Naive thymus-derived CD4-positive, alpha-beta T cell (primary cell): ENCODE results near the gene BCL7A. TPM values are rescaled to one million over a fixed set of nuclear protein-coding genes. Genes with fewer than 3 reads are reported as not detected.
A peak's percentile ranks its signal among the peaks of the same experiment; 100 is the strongest.

Source experiments
- ATAC-seq: fragments of 150-1000 bp; cut with Tn5 transposase; 2 replicates; pipeline ENCODE4 v1.10.0; 2021; ENCODE audit warnings: mild to moderate bottlenecking, moderate library complexity
- CTCF ChIA-PET: fragments of 350-600 bp; sonication (Branson Sonifier 250); formaldehyde crosslinking; loops from one replicate; lab custom pipeline; 2021; ENCODE audit warnings: antibody characterized with exemption; lab: Charles Lee
- POLR2A ChIA-PET: fragments of 350-600 bp; sonication (Branson Sonifier 250); formaldehyde crosslinking; loops from one replicate; lab custom pipeline; 2021; ENCODE audit warnings: antibody characterized with exemption, inconsistent platforms; lab: Charles Lee
- DNase-seq, 9 donors: peaks; one replicate each; pipeline versions ENCODE4 v3.0.0 to v3.0.0-alpha.2; 2020 to 2022; ENCODE audit warnings: mixed read lengths in 1 of 9
- H3K27ac ChIP-seq: one replicate; pipeline ENCODE4 v1.7.0; 2013; ENCODE audit warnings: mild to moderate bottlenecking, low read depth, low read length, moderate library complexity
- H3K27me3 ChIP-seq, 2 donors: one replicate each; pipeline ENCODE4 v1.7.0; 2013; ENCODE audit warnings: low read length in 2 of 2, mild to moderate bottlenecking in 2 of 2, moderate library complexity in 2 of 2; ENCODE audit not compliant: control insufficient read depth in 2 of 2, insufficient read depth in 2 of 2
- H3K36me3 ChIP-seq, 3 experiments: 1 replicate in 2 of 3; 2 replicates in 1 of 3; pipeline ENCODE4 v1.7.0; 2013; ENCODE audit warnings: low read length in 3 of 3, mild to moderate bottlenecking in 3 of 3, moderate library complexity in 1 of 3; ENCODE audit not compliant: insufficient read depth in 3 of 3, control insufficient read depth in 2 of 3
- H3K4me1 ChIP-seq, 2 donors: one replicate each; pipeline ENCODE4 v1.7.0; 2013; ENCODE audit warnings: low read length in 2 of 2, mild to moderate bottlenecking in 2 of 2, moderate library complexity in 1 of 2; ENCODE audit not compliant: control insufficient read depth in 2 of 2, insufficient read depth in 2 of 2
- H3K4me3 ChIP-seq: 2 replicates; pipeline ENCODE4 v1.7.0; 2013; ENCODE audit warnings: mild to moderate bottlenecking, low read length
- H3K9me3 ChIP-seq, 3 experiments: 1 replicate in 2 of 3; 2 replicates in 1 of 3; pipeline ENCODE4 v1.7.0; 2013; ENCODE audit warnings: low read length in 3 of 3; ENCODE audit not compliant: control insufficient read depth in 2 of 3
- H3K27ac Mint-ChIP-seq, 9 donors: one replicate each; pipeline ENCODE4 v1.8.0; 2020 to 2022; ENCODE audit warnings: mixed read lengths in 9 of 9, mild to moderate bottlenecking in 8 of 9, moderate library complexity in 5 of 9, inconsistent platforms in 2 of 9
- H3K27me3 Mint-ChIP-seq, 5 donors: one replicate each; pipeline ENCODE4 v1.8.0; 2021 to 2022; ENCODE audit warnings: mixed read lengths in 5 of 5, mild to moderate bottlenecking in 1 of 5
- H3K36me3 Mint-ChIP-seq, 5 donors: one replicate each; pipeline ENCODE4 v1.8.0; 2020 to 2022; ENCODE audit warnings: mixed read lengths in 5 of 5, mild to moderate bottlenecking in 3 of 5, inconsistent platforms in 1 of 5
- H3K4me1 Mint-ChIP-seq, 7 donors: one replicate each; pipeline ENCODE4 v1.8.0; 2020 to 2022; ENCODE audit warnings: mixed read lengths in 7 of 7, mild to moderate bottlenecking in 3 of 7, inconsistent platforms in 1 of 7
- H3K4me3 Mint-ChIP-seq, 10 donors: one replicate each; pipeline ENCODE4 v1.8.0; 2020 to 2022; ENCODE audit warnings: mild to moderate bottlenecking in 10 of 10, mixed read lengths in 10 of 10, moderate library complexity in 6 of 10, inconsistent platforms in 2 of 10
- H3K9me3 Mint-ChIP-seq, 11 donors: one replicate each; pipeline ENCODE4 v1.8.0; 2020 to 2022; ENCODE audit warnings: mixed read lengths in 11 of 11, mild to moderate bottlenecking in 4 of 11, inconsistent platforms in 1 of 11, moderate library complexity in 1 of 11
- intact Hi-C, 2 donors: fragments of 100-400 bp; cut with micrococcal nuclease; formaldehyde crosslinking; loops; one replicate each; pipeline ENCODE4 v1.15.1; 2023
- polyA plus RNA-seq, 2 donors: library from polyadenylated mRNA; unstranded; fragments of 300-500 nt; fragmentation: Illumina TruSeq; gene quantifications; one replicate each; pipeline ENCODE4 v1.2.3, GENCODE V29; 2021
- total RNA-seq, 6 experiments: library from RNA in 5 of 6; stranded (reverse) in 5 of 6; gene quantifications; 1 replicate in 5 of 6; 2 replicates in 1 of 6; pipeline ENCODE4 v1.2.3 and lab custom pipeline; 2021 to 2026

Gene BCL7A
- total and polyA plus RNA-seq, 7 experiments from 2014 or later: 4.0 to 11.9 (median 5.4) TPM

- Mint-ChIP-seq H3K36me3 (peaks cover 0 to 8% (median 0%) of the 10 kb centered on the region in 5 donors), H3K27me3 (peaks cover 5 to 22% (median 6%) of the 10 kb centered on the region in 5 donors), H3K27ac (no peak overlapping the region), H3K4me3 (peak overlapping the region in 9 of 10 donors; percentile 14 to 93 (median 36)), H3K9me3 (peaks cover 0 to 9% (median 0%) of the 10 kb centered on the region in 11 donors), H3K4me1 (peaks cover 0 to 21% (median 17%) of the 10 kb centered on the region in 7 donors)
- Histone ChIP-seq H3K36me3 (no peaks in the 10 kb centered on the region), H3K4me3 (no peak overlapping the region), H3K9me3 (no peaks in the 10 kb centered on the region), H3K4me1 (peaks cover 10 to 18% of the 10 kb centered on the region in 2 donors), H3K27ac (no peak overlapping the region), H3K27me3 (no peaks in the 10 kb centered on the region)
- POLR2A ChIA-PET: interaction anchor here (1.9 kb wide), 1 partner anchor 18 kb away, joined by 7 read pairs; no protein-coding TSS in a partner anchor
- ATAC-seq (no peak), DNase-seq (no peak)
- CTCF ChIA-PET: no interaction called here
- intact Hi-C loops: loop anchor here in 1 of 2 donors (5.0 kb wide), 1 partner anchor 107 kb away; the partner anchor contains the start of gene CFAP251
These were observed 2.6 kb downstream of the BCL7A start for GRCh38 chr12:122024132-122024785.

GRCh38 chr12:122026706-122027333 lies 5.1 kb downstream of the BCL7A start:
- no peaks in the 10 kb centered on the region for H3K36me3 ChIP-seq
- peaks cover 0 to 2% (median 0%) of the 10 kb centered on the region in 11 donors for H3K9me3 Mint-ChIP-seq
- peak overlapping the region in 2 of 9 donors; percentile 3 to 27 for H3K27ac Mint-ChIP-seq
- ChIA-PET POLR2A (no interaction called here), CTCF (interaction anchor here (0.6 to 1.2 kb wide), 2 partner anchors 69 to 233 kb away, joined by 3 read pairs; partner anchors contain the start of gene RHOF)
- H3K9me3 ChIP-seq: no peaks in the 10 kb centered on the region
- peaks cover 10 to 11% of the 10 kb centered on the region in 2 donors for H3K4me1 ChIP-seq
- H3K4me3 Mint-ChIP-seq: peak overlapping the region in 1 of 10 donors; percentile 6
- no peaks in the 10 kb centered on the region for H3K27me3 ChIP-seq
- H3K27ac ChIP-seq: no peak overlapping the region
- peak in 3 of 9 donors; percentile 15 to 22 (median 17) for DNase-seq
- peaks cover 5 to 20% (median 12%) of the 10 kb centered on the region in 7 donors for H3K4me1 Mint-ChIP-seq
- peaks cover 0 to 5% (median 0%) of the 10 kb centered on the region in 5 donors for H3K27me3 Mint-ChIP-seq
- intact Hi-C loops: no loop called here
- H3K4me3 ChIP-seq: no peak overlapping the region
- ATAC-seq: no peak
- H3K36me3 Mint-ChIP-seq: no peaks in the 10 kb centered on the region

GRCh38 chr12:122028165-122028904 lies 6.7 kb downstream of the BCL7A start:
- ChIA-PET CTCF (interaction anchor here (0.6 to 1.2 kb wide), 3 partner anchors 21 to 234 kb away, joined by 3 read pairs; partner anchors contain the start of gene RHOF), POLR2A (interaction anchor here (0.6 to 0.9 kb wide), 2 partner anchors 9 to 22 kb away, joined by 3 read pairs; no protein-coding TSS in a partner anchor)
- no peaks in the 10 kb centered on the region for H3K36me3 Mint-ChIP-seq
- Histone ChIP-seq H3K4me1 (peaks cover 9 to 10% of the 10 kb centered on the region in 2 donors), H3K9me3 (no peaks in the 10 kb centered on the region), H3K27me3 (no peaks in the 10 kb centered on the region), H3K27ac (no peak overlapping the region), H3K36me3 (no peaks in the 10 kb centered on the region), H3K4me3 (no peak overlapping the region)
- H3K27ac Mint-ChIP-seq: peak overlapping the region in 2 of 9 donors; percentile 23 to 49
- intact Hi-C loops: no loop called here
- peaks cover 0 to 2% (median 0%) of the 10 kb centered on the region in 5 donors for H3K27me3 Mint-ChIP-seq
- H3K9me3 Mint-ChIP-seq: no peaks in the 10 kb centered on the region
- ATAC-seq (no peak), DNase-seq (no peak)
- H3K4me1 Mint-ChIP-seq: peaks cover 4 to 17% (median 8%) of the 10 kb centered on the region in 7 donors
- H3K4me3 Mint-ChIP-seq: no peak overlapping the region

- no peak overlapping the region for H3K4me3 Mint-ChIP-seq
- POLR2A ChIA-PET: no interaction called here
- CTCF ChIA-PET: interaction anchor here (0.6 to 1.1 kb wide), 2 partner anchors 22 to 109 kb away, joined by 3 read pairs; no protein-coding TSS in a partner anchor
- H3K27me3 Mint-ChIP-seq: no peaks in the 10 kb centered on the region
- Histone ChIP-seq H3K4me1 (peaks cover 2 to 10% of the 10 kb centered on the region in 2 donors), H3K9me3 (no peaks in the 10 kb centered on the region), H3K27me3 (no peaks in the 10 kb centered on the region), H3K27ac (no peak overlapping the region), H3K36me3 (no peaks in the 10 kb centered on the region), H3K4me3 (no peak overlapping the region)
- H3K27ac Mint-ChIP-seq: peak overlapping the region in 3 of 9 donors; percentile 23 to 49 (median 46)
- ATAC-seq (peak; percentile 51), DNase-seq (no peak)
- H3K4me1 Mint-ChIP-seq: peaks cover 3 to 16% (median 6%) of the 10 kb centered on the region in 7 donors
- no peaks in the 10 kb centered on the region for H3K36me3 Mint-ChIP-seq
- intact Hi-C loops: no loop called here
- no peaks in the 10 kb centered on the region for H3K9me3 Mint-ChIP-seq
These were observed 7.3 kb downstream of the BCL7A start for GRCh38 chr12:122028905-122029560.

GRCh38 chr12:122029620-122030423 lies 8.1 kb downstream of the BCL7A start:
- intact Hi-C loops: no loop called here
- no peak overlapping the region for H3K27ac Mint-ChIP-seq
- no peaks in the 10 kb centered on the region for H3K27me3 Mint-ChIP-seq
- no peaks in the 10 kb centered on the region for H3K36me3 Mint-ChIP-seq
- no peak for DNase-seq
- peaks cover 3 to 16% (median 6%) of the 10 kb centered on the region in 7 donors for H3K4me1 Mint-ChIP-seq
- H3K9me3 Mint-ChIP-seq: no peaks in the 10 kb centered on the region
- no peak for ATAC-seq
- Histone ChIP-seq H3K4me1 (peaks cover 0 to 10% of the 10 kb centered on the region in 2 donors), H3K27ac (no peak overlapping the region), H3K36me3 (no peaks in the 10 kb centered on the region), H3K27me3 (no peaks in the 10 kb centered on the region), H3K4me3 (no peak overlapping the region), H3K9me3 (no peaks in the 10 kb centered on the region)
- no peak overlapping the region for H3K4me3 Mint-ChIP-seq
- CTCF ChIA-PET: no interaction called here
- POLR2A ChIA-PET: no interaction called here
